Glutamatergic neuron (in vitro differentiated cells): ENCODE measurements around the gene SLCO3A1. TPM values are rescaled to one million over a fixed set of nuclear protein-coding genes. Genes with fewer than 3 reads are reported as not detected.

Experiments
- DNase-seq: peaks from one replicate; pipeline ENCODE4 v3.0.0; 2022
- H3K27ac Mint-ChIP-seq: one replicate; pipeline ENCODE4 v1.8.0; 2020; ENCODE audit warnings: mild to moderate bottlenecking, mixed read lengths, inconsistent platforms; ENCODE audit not compliant: unreplicated experiment
- H3K27me3 Mint-ChIP-seq: one replicate; pipeline ENCODE4 v1.8.0; 2020; ENCODE audit warnings: mild to moderate bottlenecking, moderate library complexity, mixed read lengths, inconsistent platforms; ENCODE audit not compliant: unreplicated experiment
- H3K36me3 Mint-ChIP-seq: one replicate; pipeline ENCODE4 v1.8.0; 2020; ENCODE audit warnings: mild to moderate bottlenecking, mixed read lengths, inconsistent platforms; ENCODE audit not compliant: unreplicated experiment
- H3K4me1 Mint-ChIP-seq: one replicate; pipeline ENCODE4 v1.8.0; 2020; ENCODE audit warnings: mild to moderate bottlenecking, low read depth, mixed read lengths, inconsistent platforms; ENCODE audit not compliant: unreplicated experiment
- H3K4me3 Mint-ChIP-seq: one replicate; pipeline ENCODE4 v1.8.0; 2020; ENCODE audit warnings: mild to moderate bottlenecking, mixed read lengths, inconsistent platforms; ENCODE audit not compliant: unreplicated experiment
- H3K9me3 Mint-ChIP-seq: one replicate; pipeline ENCODE4 v1.8.0; 2020; ENCODE audit warnings: mild to moderate bottlenecking, moderate library complexity, mixed read lengths, inconsistent platforms; ENCODE audit not compliant: unreplicated experiment
- total RNA-seq: library from RNA; stranded (reverse); fragmentation: NEBNext Ultra II Directional; extraction: Animal tissue kit (Norgen Biotek cat#: 25700); gene quantifications from one replicate; pipeline ENCODE4 v1.2.1, GENCODE V29; 2021; ENCODE audit not compliant: unreplicated experiment
- TF ChIP-seq, protein P1 (sequence below): fragments of 200-600 bp; sonication (generic); IDR thresholded peaks from one replicate; pipeline ENCODE4 v1.5.0; 2021; ENCODE audit not compliant: partially characterized antibody, unreplicated experiment

The SLCO3A1 gene
- total RNA-seq, 1 donor from 2014 or later, result 27.9 TPM

DNA sequence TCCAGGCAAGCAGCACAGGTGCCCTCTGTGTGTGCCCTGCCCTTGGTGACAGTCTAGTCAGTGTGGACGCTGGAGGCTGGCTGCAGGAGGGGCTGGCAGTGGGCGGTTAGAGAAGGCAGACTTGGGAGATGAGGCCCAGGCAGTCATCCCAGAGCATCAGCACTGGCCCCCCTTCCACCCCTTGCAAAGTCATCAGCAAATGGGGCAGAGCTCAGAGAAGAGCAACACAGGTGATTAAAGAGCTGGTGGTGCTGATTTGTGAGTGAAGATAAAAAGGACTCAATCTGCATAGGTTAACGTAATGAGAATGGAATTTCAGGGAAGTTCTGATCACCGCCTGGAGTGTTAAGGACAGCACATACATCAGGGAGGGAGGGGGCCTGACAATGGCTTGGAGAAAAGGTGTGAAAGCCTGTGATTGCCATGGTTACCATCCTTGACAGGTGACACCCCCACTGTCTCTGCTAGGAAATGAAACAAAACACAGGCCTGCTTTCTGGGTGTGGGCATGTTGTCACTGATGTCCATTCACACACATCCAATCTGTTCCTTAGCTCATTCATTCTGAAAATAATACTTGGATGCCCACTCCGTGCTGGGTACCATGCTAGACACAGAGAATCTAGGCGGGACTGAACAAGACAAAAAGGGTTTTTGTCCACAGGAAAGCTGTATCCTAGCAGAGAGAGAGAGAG lies 270.6 kb downstream of the SLCO3A1 start:
- Mint-ChIP-seq H3K4me3 (peak overlapping the region; percentile 63), H3K36me3 (peaks cover 22% of the 10 kb centered on the region), H3K9me3 (peaks cover 8% of the 10 kb centered on the region), H3K4me1 (peaks cover 14% of the 10 kb centered on the region), H3K27ac (peak overlapping the region; percentile 23), H3K27me3 (peaks cover 5% of the 10 kb centered on the region)
- DNase-seq, result peak; percentile 38
- TF ChIP-seq, protein P1, sequence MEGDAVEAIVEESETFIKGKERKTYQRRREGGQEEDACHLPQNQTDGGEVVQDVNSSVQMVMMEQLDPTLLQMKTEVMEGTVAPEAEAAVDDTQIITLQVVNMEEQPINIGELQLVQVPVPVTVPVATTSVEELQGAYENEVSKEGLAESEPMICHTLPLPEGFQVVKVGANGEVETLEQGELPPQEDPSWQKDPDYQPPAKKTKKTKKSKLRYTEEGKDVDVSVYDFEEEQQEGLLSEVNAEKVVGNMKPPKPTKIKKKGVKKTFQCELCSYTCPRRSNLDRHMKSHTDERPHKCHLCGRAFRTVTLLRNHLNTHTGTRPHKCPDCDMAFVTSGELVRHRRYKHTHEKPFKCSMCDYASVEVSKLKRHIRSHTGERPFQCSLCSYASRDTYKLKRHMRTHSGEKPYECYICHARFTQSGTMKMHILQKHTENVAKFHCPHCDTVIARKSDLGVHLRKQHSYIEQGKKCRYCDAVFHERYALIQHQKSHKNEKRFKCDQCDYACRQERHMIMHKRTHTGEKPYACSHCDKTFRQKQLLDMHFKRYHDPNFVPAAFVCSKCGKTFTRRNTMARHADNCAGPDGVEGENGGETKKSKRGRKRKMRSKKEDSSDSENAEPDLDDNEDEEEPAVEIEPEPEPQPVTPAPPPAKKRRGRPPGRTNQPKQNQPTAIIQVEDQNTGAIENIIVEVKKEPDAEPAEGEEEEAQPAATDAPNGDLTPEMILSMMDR, result no peak

GRCh38 chr15:92124657-92125010 lies 271.1 kb downstream of the SLCO3A1 start:
- peaks cover 14% of the 10 kb centered on the region for H3K4me1 Mint-ChIP-seq
- DNase-seq, result no peak
- no peak overlapping the region for H3K4me3 Mint-ChIP-seq
- H3K9me3 Mint-ChIP-seq, result peaks cover 10% of the 10 kb centered on the region
- H3K27me3 Mint-ChIP-seq, result peaks cover 5% of the 10 kb centered on the region
- H3K27ac Mint-ChIP-seq, result no peak overlapping the region
- TF ChIP-seq, protein P1, result no peak
- peaks cover 22% of the 10 kb centered on the region for H3K36me3 Mint-ChIP-seq

- Mint-ChIP-seq H3K4me1 (peaks cover 14% of the 10 kb centered on the region), H3K27ac (no peak overlapping the region), H3K9me3 (peaks cover 8% of the 10 kb centered on the region), H3K36me3 (peaks cover 5% of the 10 kb centered on the region), H3K27me3 (peaks cover 2% of the 10 kb centered on the region), H3K4me3 (no peak overlapping the region)
- TF ChIP-seq, protein P1, result no peak
- DNase-seq, result no peak
Measured at GRCh38 chr15:92128788-92129187, 275.3 kb downstream of the SLCO3A1 start.

DNA sequence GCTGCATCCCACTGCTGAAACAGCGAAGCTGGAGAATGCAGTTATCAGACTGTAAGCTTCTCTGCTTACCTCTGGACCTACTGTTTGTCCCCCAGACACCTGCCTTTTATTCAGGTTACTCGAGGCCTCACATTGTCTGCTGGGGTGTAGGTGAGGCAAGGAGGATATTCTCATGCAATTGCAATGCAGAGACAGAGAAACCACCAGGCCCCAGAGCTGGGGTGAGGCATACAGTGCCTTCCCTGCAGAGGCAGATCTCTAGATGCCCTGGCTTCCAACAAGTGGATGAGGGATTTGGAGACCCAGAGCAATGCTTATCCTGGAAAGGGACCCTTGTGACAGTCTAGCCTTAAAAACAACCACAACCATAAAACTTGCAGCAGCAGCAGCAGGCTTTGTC lies 276.7 kb downstream of the SLCO3A1 start:
- TF ChIP-seq, protein P1, result no peak
- H3K27ac Mint-ChIP-seq, result no peak overlapping the region

DNA sequence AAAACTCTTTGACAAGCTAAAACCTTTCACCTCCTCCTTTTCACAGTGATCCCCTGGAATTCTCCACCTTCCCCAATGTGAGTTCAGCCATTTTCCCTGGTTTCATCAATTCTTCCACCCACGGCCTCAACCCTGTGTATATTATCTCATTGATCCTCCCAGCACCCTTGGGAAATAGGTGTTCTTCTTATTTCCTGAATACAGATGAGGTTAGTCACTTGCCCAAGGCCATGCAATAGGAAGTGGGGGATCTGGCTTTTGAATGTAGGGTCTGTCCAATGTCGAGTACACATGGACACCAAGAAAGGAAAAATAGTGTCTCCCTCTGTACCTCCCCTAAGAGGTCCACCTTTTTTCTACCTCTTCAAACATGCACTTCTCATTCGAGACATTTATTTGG lies 277.4 kb downstream of the SLCO3A1 start:
- H3K9me3 Mint-ChIP-seq, result peaks cover 8% of the 10 kb centered on the region
- TF ChIP-seq, protein P1, result no peak
- H3K36me3 Mint-ChIP-seq, result peaks cover 5% of the 10 kb centered on the region
- H3K27me3 Mint-ChIP-seq, result peaks cover 2% of the 10 kb centered on the region
- H3K27ac Mint-ChIP-seq, result no peak overlapping the region
- H3K4me3 Mint-ChIP-seq, result no peak overlapping the region
- H3K4me1 Mint-ChIP-seq, result peaks cover 4% of the 10 kb centered on the region
- no peak for DNase-seq

More for the DNA sequence above, 276.7 kb downstream of the SLCO3A1 start:
- Mint-ChIP-seq H3K9me3 (peaks cover 8% of the 10 kb centered on the region), H3K36me3 (peaks cover 5% of the 10 kb centered on the region), H3K27me3 (peaks cover 2% of the 10 kb centered on the region), H3K4me3 (no peak overlapping the region), H3K4me1 (peaks cover 4% of the 10 kb centered on the region)
- no peak for DNase-seq
